GM12801 (cell line): Measurements from ENCODE around the gene KLF7.

Experiments
- CTCF ChIP-seq: IDR thresholded peaks from one replicate; pipeline ENCODE4 v1.5.1; 2011; ENCODE audit warnings: control low read depth; ENCODE audit not compliant: insufficient read length; ENCODE audit errors: extremely low read depth

KLF7 gene

GRCh38 chr2:207032490-207032889 lies 133.3 kb downstream of the KLF7 start:
- TF ChIP-seq CTCF: no peak
